Endodermal cell (in vitro differentiated cells): Measurements from ENCODE around the gene KLLN. TPM values are rescaled to one million over a fixed set of nuclear protein-coding genes. Genes with fewer than 3 reads are reported as not detected.

Experiments
- DNase-seq: peaks from one replicate; pipeline ENCODE4 v3.0.0-alpha.2; 2017
- H3K27ac ChIP-seq: 2 replicates; pipeline ENCODE4 v1.5.1; 2013; ENCODE audit warnings: mild to moderate bottlenecking, low read depth, low read length, moderate library complexity
- H3K27me3 ChIP-seq: 2 replicates; pipeline ENCODE4 v1.6.1; 2013; ENCODE audit warnings: mild to moderate bottlenecking, low read length, moderate library complexity; ENCODE audit not compliant: insufficient read depth, control insufficient read depth, poor library complexity, severe bottlenecking
- H3K36me3 ChIP-seq: 2 replicates; pipeline ENCODE4 v1.7.0; 2013; ENCODE audit warnings: mild to moderate bottlenecking, low read length, moderate library complexity; ENCODE audit not compliant: control insufficient read depth, insufficient read depth
- H3K4me1 ChIP-seq: one replicate; pipeline ENCODE4 v1.7.0; 2013; ENCODE audit warnings: low read length; ENCODE audit not compliant: control insufficient read depth, insufficient read depth
- H3K4me3 ChIP-seq: 2 replicates; pipeline ENCODE4 v1.5.1; 2013; ENCODE audit warnings: mild to moderate bottlenecking, low read length, moderate library complexity
- H3K9ac ChIP-seq: 2 replicates; pipeline ENCODE4 v1.6.1; 2013; ENCODE audit warnings: mild to moderate bottlenecking, low read length, moderate library complexity; ENCODE audit not compliant: poor library complexity, severe bottlenecking; ENCODE audit errors: extremely low read depth
- H3K9me3 ChIP-seq: 2 replicates; pipeline ENCODE4 v1.6.1; 2013; ENCODE audit warnings: mild to moderate bottlenecking, low read length, moderate library complexity; ENCODE audit not compliant: control insufficient read depth
- H3K27ac Mint-ChIP-seq: 2 replicates; pipeline ENCODE4 v1.8.0; 2020; ENCODE audit warnings: mixed read lengths
- H3K27me3 Mint-ChIP-seq: 2 replicates; pipeline ENCODE4 v1.8.0; 2021; ENCODE audit warnings: mild to moderate bottlenecking, mixed read lengths; ENCODE audit not compliant: insufficient read depth
- H3K36me3 Mint-ChIP-seq: 2 replicates; pipeline ENCODE4 v1.8.0; 2020; ENCODE audit warnings: low read depth, mixed read lengths
- H3K4me1 Mint-ChIP-seq: 2 replicates; pipeline ENCODE4 v1.8.0; 2020; ENCODE audit warnings: mixed read lengths
- H3K4me3 Mint-ChIP-seq: 2 replicates; pipeline ENCODE4 v1.8.0; 2020; ENCODE audit warnings: mild to moderate bottlenecking, moderate library complexity, mixed read lengths
- H3K9me3 Mint-ChIP-seq: 2 replicates; pipeline ENCODE4 v1.8.0; 2020; ENCODE audit warnings: mild to moderate bottlenecking, mixed read lengths
- WGBS, 2 experiments: methylation state at CpG; one replicate each; pipeline versions ENCODE4 v1.1.5 to v1.1.7; 2013; ENCODE audit warnings: missing lambda C conversion rate in 2 of 2, mixed read lengths in 1 of 2; ENCODE audit not compliant: insufficient coverage in 1 of 2, insufficient read length in 1 of 2; 5-methylcytosine and 5-hydroxymethylcytosine counted together
- total RNA-seq, 2 donors: library from RNA; stranded (reverse); fragmentation: NEBNext Ultra II Directional in 1 of 2; extraction: Animal tissue kit (Norgen Biotek cat#: 25700) in 1 of 2; gene quantifications; 2 replicates in 1 of 2; 3 replicates in 1 of 2; pipeline ENCODE4 v1.2.1, GENCODE V29; 2021
- TF ChIP-seq, protein P1 (sequence below): fragments of 200-600 bp; sonication (generic); conservative IDR thresholded peaks from 2 replicates; pipeline ENCODE4 v1.5.0; 2021; ENCODE audit warnings: antibody characterized with exemption, mild to moderate bottlenecking

Gene KLLN
- total RNA-seq, 2 donors from 2014 or later = 0.49 to 0.51 TPM

DNA sequence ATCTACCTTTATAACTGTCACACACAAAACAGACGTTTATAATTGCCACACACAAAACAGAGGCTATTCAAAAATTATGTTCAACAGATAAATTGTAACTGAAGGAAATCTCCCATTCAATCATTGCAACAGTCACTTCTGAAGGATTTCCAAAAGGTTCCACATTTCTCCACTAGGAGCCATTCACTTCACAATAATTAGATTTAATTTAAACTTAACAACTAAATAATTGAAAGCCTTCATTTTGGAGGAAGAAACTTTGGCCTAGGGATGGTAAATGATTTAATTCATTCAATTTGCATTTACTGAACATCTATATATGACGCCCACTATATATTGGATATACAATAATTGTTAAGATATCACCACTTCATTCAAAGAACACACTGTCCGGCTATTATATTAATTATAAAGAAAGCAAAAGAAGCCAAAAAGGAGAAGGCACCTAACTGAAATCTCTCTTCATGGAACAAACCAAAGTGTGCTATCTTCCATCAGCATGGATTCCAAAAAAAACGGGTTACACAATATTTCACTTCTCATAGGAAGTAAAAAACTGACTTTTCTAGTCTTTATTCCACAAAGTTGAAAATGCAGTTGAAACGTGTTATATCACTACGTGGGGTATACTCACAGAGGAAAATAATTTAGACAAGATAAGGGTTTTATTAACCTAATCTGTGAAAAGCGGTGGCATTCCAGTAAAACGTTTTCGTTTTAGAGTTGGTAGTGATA, 47.0 kb downstream of the KLLN start:
- Histone ChIP-seq H3K9ac (no peak overlapping the region), H3K9me3 (no peaks in the 10 kb centered on the region), H3K36me3 (peaks cover 28% of the 10 kb centered on the region), H3K27ac (no peak overlapping the region), H3K4me1 (no peaks in the 10 kb centered on the region), H3K4me3 (peak overlapping the region; percentile 99), H3K27me3 (no peaks in the 10 kb centered on the region)
- Mint-ChIP-seq H3K9me3 (no peaks in the 10 kb centered on the region), H3K27ac (no peak overlapping the region), H3K4me1 (peaks cover 17% of the 10 kb centered on the region), H3K27me3 (peaks cover 3% of the 10 kb centered on the region), H3K36me3 (peaks cover 19% of the 10 kb centered on the region), H3K4me3 (peak overlapping the region; percentile 97)
- TF ChIP-seq, protein P1, sequence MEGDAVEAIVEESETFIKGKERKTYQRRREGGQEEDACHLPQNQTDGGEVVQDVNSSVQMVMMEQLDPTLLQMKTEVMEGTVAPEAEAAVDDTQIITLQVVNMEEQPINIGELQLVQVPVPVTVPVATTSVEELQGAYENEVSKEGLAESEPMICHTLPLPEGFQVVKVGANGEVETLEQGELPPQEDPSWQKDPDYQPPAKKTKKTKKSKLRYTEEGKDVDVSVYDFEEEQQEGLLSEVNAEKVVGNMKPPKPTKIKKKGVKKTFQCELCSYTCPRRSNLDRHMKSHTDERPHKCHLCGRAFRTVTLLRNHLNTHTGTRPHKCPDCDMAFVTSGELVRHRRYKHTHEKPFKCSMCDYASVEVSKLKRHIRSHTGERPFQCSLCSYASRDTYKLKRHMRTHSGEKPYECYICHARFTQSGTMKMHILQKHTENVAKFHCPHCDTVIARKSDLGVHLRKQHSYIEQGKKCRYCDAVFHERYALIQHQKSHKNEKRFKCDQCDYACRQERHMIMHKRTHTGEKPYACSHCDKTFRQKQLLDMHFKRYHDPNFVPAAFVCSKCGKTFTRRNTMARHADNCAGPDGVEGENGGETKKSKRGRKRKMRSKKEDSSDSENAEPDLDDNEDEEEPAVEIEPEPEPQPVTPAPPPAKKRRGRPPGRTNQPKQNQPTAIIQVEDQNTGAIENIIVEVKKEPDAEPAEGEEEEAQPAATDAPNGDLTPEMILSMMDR = peak; percentile 66
- no peak for DNase-seq
- WGBS, 2 experiments = 66 to 77% methylated on average over 1 to 8 of the region's 9 CpGs

Other genes with a start within 250 kb of the KLLN start
- gene PAPSS2, start 203.7 kb downstream of the KLLN start, total RNA-seq = 10 to 100 TPM; 15.7 to 20.2 TPM
- 10 to 100 TPM; 55.4 to 68.0 TPM for gene ATAD1, start 45.3 kb downstream of the KLLN start, total RNA-seq
- gene PTEN, start 92 bp upstream of the KLLN start, total RNA-seq = 10 to 100 TPM; 41.7 to 45.0 TPM